Retina (tissue), 1 donor: ENCODE measurements around the gene RMND1.
"Not testable (repeated sequence)": the region's sequence is repeated elsewhere in the genome, so short reads cannot be mapped to it uniquely, and the experiment has no call there.

ENCODE experiments used
- DNase-seq: peaks from one replicate; pipeline ENCODE4 v3.0.0-alpha.2; 2016

Gene RMND1

DNA sequence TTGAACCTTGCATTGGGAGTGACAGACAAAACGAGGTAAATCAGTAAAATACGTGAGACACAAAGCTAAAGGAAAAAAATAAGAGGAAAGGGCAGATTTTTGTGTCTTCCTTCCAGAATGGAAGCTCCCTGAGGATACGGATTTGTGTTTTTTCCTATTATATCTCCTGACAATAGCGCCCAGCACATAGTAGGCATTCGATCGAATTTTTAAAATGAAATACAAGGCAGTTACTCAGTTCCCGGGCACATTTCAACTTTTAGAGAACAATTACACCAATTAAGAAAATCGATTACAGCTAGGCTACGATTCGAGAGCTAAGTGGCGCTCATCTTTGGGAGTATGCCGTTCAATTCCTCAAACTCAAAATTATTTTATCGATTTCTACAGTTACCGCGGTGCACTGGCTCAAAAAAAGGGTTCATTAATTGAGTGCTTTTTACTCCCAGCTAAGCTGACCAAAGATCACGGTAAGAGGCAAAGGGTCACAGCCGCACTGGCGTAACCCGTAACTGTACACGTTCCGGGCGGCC is 443 bp downstream of the RMND1 start:
- no peak for DNase-seq

DNA sequence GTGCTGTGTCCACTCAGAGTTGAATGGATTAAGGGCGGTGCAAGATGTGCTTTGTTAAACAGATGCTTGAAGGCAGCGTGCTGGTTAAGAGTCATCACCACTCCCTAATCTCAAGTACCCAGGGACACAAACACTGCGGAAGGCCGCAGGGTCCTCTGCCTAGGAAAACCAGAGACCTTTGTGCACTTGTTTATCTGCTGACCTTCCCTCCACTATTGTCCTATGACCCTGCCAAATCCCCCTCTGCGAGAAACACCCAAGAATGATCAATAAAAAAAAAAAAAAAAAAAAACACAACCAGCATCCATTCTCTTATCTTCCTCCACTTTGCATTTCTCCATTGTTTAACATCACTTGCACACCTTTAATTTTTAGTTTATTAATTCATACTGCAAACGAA is 998 bp downstream of the RMND1 start:
- DNase-seq: not testable (repeated sequence)

DNA sequence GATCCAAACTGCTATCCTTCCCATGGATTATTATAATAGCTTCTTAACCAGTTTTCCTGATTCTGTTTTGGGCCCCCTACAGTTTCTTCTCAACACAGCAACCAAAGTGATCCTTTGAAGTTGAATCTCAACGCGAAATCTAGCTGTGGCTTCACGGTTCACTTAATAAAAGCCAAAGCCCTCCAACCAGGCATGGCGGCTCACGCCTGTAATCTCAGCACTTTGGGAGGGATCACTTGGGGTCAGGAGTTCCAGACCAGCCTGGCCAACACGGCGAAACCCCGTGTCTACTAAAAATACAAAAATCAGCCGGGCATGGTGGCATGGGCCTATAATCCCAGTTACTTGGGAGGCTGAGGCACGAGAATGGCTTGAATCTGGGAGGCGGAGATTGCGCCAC is 3.3 kb downstream of the RMND1 start:
- no peak for DNase-seq

GRCh38 chr6:151447237-151447636 is 4.7 kb downstream of the RMND1 start:
- DNase-seq: no peak

- no peak for DNase-seq
These were observed 6.4 kb downstream of the RMND1 start for GRCh38 chr6:151445482-151445881.

- DNase-seq: no peak
These were observed 7.9 kb downstream of the RMND1 start for GRCh38 chr6:151443911-151444621.

DNA sequence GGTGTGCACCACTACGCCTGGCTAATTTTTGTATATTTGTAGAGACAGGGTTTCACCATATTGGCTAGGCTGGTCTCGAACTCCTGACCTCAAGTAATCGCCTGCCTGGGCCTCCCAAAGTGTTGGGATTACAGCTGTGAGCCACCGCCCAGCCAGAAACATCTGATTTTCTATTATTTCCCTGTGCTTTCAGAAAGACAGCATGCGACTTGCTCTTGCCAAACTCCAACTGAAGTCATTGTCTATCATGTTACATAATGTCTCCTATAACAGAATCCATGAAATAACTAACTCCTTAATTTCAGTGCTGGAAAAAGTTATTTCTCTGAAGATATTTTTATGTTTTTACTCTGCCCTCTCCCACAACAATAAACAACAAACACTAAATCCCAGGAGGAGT is 8.5 kb downstream of the RMND1 start:
- DNase-seq: no peak

- DNase-seq: no peak
These were observed 9.6 kb downstream of the RMND1 start for GRCh38 chr6:151442371-151442770.

DNA sequence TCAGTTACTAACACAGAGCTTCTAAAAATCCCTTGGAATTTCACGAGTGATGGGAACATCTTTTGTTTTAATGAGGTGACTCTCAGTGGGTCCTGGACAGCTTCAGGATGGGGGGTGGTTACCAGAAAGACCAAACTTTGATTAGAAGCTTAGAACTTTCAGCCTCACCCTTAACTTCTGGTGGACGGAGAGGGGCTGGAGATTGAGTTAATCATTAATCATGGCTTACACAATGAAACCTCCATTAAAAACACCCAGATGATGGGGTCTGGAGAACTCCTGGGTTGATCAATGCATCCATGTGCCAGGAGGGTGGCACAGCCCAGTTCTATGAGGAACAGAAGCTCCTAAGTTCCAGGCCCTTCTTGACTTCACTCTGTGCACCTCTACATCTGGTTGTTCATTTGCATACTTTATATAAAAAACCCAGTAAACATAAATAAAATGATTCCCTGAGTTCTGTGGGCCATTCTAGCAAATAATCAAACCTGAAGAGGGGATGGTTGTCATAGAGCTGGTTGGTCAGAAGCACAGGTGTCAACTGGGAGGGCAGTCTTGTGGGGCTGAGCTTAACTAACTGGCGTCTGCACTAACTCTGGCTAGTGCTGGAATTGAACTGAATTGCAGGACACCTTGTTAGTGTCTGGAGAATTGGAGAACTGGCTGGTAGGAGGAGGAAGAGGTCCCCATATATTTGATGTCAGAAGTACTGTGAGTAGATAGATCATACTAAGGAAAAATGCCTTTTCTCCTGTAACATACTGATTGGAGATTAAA is 10.3 kb downstream of the RMND1 start:
- no peak for DNase-seq

GRCh38 chr6:151440930-151441329 is 11.0 kb downstream of the RMND1 start:
- DNase-seq: no peak

DNA sequence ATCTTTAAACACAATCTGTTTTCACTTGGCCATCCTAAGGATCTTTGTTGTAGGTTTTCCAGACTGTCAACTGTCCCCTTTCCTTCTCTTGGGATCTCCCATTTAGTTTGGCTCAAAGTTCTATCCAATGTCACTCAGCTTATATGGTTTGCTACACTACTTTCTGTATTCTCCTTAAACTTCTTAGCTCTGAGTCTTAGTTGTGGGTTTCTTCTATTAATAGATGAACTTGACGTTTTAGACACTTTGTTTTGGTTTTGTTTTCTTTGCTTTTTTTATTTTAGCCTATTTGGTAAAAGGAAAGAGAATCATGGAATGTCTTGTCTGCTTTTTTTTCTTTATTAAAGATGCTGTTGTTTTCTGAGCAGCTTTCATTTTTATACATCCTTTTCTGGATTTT is 11.4 kb downstream of the RMND1 start:
- no peak for DNase-seq

DNA sequence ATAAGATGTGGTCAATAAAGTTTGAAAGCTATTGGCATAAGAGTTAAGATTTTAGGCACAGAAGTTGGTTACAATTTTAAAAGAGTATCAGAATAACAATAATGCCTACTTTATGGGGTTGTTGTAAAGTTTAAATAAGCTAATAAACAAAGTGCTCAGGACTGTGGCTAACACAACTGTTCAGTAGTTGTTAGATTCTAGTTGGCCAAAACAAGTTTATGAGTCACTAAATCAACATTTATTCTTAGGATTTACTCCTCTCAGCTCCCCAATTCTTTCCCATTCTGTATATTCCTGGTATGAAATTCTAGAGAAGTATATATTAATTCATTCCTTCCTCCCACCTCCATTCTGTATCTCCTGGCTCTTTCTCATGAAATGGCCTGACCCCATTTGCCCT is 14.5 kb downstream of the RMND1 start:
- DNase-seq: no peak

DNA sequence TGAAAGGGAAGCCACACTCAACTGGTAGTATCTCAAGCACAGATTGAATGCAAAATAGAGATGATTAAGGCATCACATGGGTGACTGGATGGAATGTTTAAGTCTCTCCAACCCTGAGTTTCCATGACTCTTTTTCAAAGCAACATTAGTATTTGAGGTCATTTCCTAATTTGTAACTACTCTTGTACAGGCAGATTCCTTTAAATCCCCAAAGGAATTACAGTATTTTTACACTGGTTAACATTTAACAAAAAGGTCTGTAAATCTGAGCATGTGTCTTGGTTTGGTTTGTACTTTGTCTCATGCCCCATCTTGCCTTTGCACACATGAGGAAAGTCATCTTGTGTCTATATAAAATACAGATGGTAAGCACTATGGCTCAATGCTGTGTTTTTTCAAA is 15.1 kb downstream of the RMND1 start:
- DNase-seq: no peak

GRCh38 chr6:151436300-151436699 is 15.6 kb downstream of the RMND1 start:
- no peak for DNase-seq

GRCh38 chr6:151434369-151434768 is 17.6 kb downstream of the RMND1 start:
- DNase-seq: no peak

DNA sequence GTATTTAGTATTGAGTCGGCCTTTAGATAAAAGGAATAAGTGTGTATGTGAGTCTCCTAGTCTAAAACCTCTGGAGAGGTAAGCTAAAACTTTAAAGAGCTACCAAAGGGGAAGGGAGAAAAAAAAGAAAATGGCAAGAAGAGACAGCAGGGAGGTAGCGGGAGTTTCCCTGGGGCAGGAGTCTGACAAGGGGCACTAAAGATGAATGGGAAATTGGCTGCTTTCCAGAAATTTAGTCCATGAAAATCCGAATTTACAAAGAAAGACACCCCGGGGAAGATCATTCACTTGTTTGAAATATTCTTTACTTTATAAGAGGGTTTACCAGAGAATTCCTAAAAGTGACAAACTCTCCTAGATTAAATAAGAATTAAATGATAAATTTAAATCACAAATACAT is 19.3 kb downstream of the RMND1 start:
- DNase-seq: no peak

DNA sequence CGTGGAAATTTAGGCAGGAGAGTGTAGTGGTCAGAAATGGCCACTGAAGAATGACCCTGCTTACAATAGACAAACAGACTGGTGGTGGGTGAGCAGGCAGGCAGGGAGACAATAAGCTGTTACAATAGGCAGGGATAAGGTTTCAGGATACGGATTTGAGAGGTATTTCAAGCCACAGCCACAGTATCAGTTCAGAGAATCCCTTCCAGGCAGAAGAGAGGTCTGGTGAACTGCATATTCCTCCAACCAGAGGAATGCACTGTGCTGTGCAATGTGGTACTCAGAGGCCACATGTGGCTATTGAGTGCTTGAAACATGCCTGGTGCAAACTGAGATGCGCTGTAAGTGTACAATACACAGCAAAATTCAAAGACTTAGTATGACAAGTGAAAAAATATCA is 20.6 kb downstream of the RMND1 start:
- no peak for DNase-seq

- no peak for DNase-seq
These were observed 21.0 kb downstream of the RMND1 start for GRCh38 chr6:151430886-151431285.

GRCh38 chr6:151428093-151428735 is 23.7 kb downstream of the RMND1 start:
- no peak for DNase-seq

- DNase-seq: no peak
These were observed 26.4 kb downstream of the RMND1 start for GRCh38 chr6:151425561-151425960.

DNA sequence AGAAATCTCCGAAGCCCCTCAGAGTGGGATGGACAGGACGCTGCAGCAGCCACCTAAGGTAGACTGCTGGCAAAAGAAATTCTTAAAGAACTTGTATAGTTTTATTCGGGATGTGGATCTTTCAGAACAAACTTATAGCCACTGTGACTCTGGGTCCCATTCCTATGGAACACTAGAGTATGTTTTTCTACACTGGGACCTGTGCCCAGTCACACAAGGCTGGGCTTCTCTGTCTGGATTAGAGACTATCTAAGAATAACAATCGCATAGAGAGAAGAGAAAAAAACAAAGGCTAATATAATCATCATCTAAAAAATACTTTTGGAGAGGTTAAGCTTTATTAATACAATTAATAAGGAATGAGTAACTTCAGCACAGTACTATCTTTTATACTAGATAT is 28.9 kb downstream of the RMND1 start:
- DNase-seq: no peak

DNA sequence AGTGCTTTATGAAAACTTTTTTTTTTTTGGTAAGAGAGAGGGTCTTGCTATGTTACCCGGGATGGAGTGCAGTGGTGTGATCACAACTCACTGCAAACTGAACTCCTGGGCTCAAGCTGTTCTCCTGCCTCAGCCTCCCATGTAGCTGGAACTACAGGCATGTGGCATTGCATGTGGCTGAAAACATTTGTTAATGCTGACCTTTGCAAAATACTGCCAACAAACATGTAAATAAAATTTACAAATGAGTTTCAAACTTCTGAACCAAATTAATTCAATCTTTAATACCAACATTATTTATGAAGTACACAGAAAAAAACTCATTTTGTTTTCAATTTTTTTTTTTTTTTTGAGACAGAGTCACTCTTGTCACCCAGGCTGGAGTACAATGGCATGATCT is 34.4 kb downstream of the RMND1 start:
- DNase-seq: no peak

DNA sequence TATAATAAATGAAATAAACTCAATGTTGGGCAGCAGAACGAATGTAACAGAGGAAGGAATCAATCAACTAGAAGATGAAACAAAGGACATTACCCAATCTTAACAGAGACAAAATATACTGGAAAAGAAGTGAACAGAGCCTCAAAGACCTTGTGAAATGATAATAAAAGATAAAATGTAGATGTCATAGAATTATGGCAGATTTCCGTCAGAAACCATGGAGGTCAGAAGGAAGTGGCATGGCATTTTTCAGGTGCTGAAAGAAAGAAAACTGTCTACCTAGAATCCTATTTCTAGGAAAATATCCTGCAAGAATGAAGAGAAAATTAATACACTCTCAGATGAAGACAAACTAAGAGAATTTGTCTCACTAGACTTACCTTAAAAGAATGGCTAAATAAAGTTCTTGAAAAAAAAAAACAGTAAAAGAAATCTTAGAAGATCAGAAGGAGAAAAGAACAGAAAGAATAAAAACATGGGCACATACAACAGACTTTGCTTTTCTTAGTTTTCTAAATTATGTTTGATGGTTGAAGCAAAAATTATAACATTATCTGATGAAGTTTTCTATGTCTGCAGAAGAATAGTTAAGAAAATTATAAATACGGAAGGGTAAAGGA is 37.2 kb downstream of the RMND1 start:
- no peak for DNase-seq
